NB4 (cell line): ENCODE measurements around the gene AUTS2.

Experiments used
- POLR2A ChIP-seq: IDR thresholded peaks from 2 replicates; pipeline ENCODE4 v1.6.1; 2011; ENCODE audit warnings: mild to moderate bottlenecking; ENCODE audit not compliant: insufficient read length; ENCODE audit errors: extremely low read depth
- TF ChIP-seq, protein P1 (sequence below): IDR thresholded peaks from one replicate; pipeline ENCODE4 v1.5.1; 2012; ENCODE audit warnings: low read depth, low read length

DNA sequence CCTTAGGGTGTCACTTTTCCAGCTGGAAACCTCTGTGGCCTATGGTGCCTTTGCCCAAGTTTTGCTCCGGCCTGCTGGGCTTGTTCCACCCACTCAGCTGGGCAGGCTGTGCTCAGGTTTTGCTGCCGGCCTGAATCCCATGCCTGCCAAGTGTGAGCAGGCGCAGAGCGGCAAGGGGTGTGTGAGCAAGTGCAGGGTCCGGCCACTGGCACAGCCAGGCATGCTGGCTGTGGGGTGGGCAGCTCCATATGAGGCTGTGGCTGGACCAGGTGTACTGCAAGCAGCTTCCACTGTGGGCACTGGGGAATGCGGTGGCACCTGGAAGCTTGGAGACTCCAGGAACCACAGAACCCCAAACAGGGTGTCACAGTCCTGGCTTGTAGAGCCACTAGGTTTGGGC, 92.1 kb downstream of the AUTS2 start:
- TF ChIP-seq, protein P1, sequence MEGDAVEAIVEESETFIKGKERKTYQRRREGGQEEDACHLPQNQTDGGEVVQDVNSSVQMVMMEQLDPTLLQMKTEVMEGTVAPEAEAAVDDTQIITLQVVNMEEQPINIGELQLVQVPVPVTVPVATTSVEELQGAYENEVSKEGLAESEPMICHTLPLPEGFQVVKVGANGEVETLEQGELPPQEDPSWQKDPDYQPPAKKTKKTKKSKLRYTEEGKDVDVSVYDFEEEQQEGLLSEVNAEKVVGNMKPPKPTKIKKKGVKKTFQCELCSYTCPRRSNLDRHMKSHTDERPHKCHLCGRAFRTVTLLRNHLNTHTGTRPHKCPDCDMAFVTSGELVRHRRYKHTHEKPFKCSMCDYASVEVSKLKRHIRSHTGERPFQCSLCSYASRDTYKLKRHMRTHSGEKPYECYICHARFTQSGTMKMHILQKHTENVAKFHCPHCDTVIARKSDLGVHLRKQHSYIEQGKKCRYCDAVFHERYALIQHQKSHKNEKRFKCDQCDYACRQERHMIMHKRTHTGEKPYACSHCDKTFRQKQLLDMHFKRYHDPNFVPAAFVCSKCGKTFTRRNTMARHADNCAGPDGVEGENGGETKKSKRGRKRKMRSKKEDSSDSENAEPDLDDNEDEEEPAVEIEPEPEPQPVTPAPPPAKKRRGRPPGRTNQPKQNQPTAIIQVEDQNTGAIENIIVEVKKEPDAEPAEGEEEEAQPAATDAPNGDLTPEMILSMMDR, result no peak
- no peak for TF ChIP-seq POLR2A
